Activated CD4-positive, CD25-positive, alpha-beta regulatory T cell treated with anti-CD3 and anti-CD28 coated beads, Interleukin-2, amount 50 U/mL, for 16 hours (primary cell): Measurements from ENCODE around the gene SP100.
"Not testable (repeated sequence)": the region's sequence is repeated elsewhere in the genome, so short reads cannot be mapped to it uniquely, and the experiment has no call there.

ENCODE experiments used
- DNase-seq: peaks from one replicate; pipeline ENCODE4 v3.0.0-alpha.2; 2020; ENCODE audit warnings: low read depth, low spot score

Gene SP100

GRCh38 chr2:230416061-230416721 lies at the start of gene SP100:
Gene SP100, plus strand, starts transcription at chr2:230416201. Its CDS starts 96 bp downstream, at chr2:230416297.
- peak; percentile 62 for DNase-seq

GRCh38 chr2:230382108-230382507 lies 33.9 kb upstream of the SP100 start:
- no peak for DNase-seq

- DNase-seq: no peak
Measured at GRCh38 chr2:230383453-230383852, 32.5 kb upstream of the SP100 start.

- DNase-seq: no peak
Measured at GRCh38 chr2:230384986-230385385, 31.0 kb upstream of the SP100 start.

GRCh38 chr2:230394301-230394700 lies 21.7 kb upstream of the SP100 start:
- no peak for DNase-seq

- DNase-seq: not testable (repeated sequence)
Measured at GRCh38 chr2:230398698-230399097, 17.3 kb upstream of the SP100 start.

- no peak for DNase-seq
Measured at GRCh38 chr2:230400041-230400440, 16.0 kb upstream of the SP100 start.

- DNase-seq: no peak
Measured at GRCh38 chr2:230400454-230400853, 15.5 kb upstream of the SP100 start.

GRCh38 chr2:230401026-230401425 lies 15.0 kb upstream of the SP100 start:
- not testable (repeated sequence) for DNase-seq

GRCh38 chr2:230403746-230404145 lies 12.3 kb upstream of the SP100 start:
- no peak for DNase-seq

GRCh38 chr2:230405824-230406223 lies 10.2 kb upstream of the SP100 start:
- no peak for DNase-seq

GRCh38 chr2:230408244-230408842 lies 7.7 kb upstream of the SP100 start:
- no peak for DNase-seq

- DNase-seq: not testable (repeated sequence)
Measured at GRCh38 chr2:230409316-230409715, 6.7 kb upstream of the SP100 start.

- DNase-seq: no peak
Measured at GRCh38 chr2:230410263-230410662, 5.7 kb upstream of the SP100 start.

- DNase-seq: no peak
Measured at GRCh38 chr2:230410861-230411569, 5.0 kb upstream of the SP100 start.

GRCh38 chr2:230411570-230412370 lies 4.2 kb upstream of the SP100 start:
- DNase-seq: peak; percentile 34

- DNase-seq: no peak
Measured at GRCh38 chr2:230412371-230412711, 3.7 kb upstream of the SP100 start.

GRCh38 chr2:230412846-230413245 lies 3.2 kb upstream of the SP100 start:
- no peak for DNase-seq

GRCh38 chr2:230413479-230413878 lies 2.5 kb upstream of the SP100 start:
- no peak for DNase-seq

- DNase-seq: no peak
Measured at GRCh38 chr2:230414302-230414701, 1.7 kb upstream of the SP100 start.

GRCh38 chr2:230417436-230417835 lies 1.4 kb downstream of the SP100 start:
- no peak for DNase-seq

- DNase-seq: no peak
Measured at GRCh38 chr2:230418341-230419016, 2.5 kb downstream of the SP100 start.
